ENCODE data around the gene STX10.

GRCh38 chr19:13164343-13165161, 14.4 kb upstream of the STX10 start:
- TF ChIP-seq, protein P1, sequence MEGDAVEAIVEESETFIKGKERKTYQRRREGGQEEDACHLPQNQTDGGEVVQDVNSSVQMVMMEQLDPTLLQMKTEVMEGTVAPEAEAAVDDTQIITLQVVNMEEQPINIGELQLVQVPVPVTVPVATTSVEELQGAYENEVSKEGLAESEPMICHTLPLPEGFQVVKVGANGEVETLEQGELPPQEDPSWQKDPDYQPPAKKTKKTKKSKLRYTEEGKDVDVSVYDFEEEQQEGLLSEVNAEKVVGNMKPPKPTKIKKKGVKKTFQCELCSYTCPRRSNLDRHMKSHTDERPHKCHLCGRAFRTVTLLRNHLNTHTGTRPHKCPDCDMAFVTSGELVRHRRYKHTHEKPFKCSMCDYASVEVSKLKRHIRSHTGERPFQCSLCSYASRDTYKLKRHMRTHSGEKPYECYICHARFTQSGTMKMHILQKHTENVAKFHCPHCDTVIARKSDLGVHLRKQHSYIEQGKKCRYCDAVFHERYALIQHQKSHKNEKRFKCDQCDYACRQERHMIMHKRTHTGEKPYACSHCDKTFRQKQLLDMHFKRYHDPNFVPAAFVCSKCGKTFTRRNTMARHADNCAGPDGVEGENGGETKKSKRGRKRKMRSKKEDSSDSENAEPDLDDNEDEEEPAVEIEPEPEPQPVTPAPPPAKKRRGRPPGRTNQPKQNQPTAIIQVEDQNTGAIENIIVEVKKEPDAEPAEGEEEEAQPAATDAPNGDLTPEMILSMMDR (IDR thresholded peaks at IDR 0.05): no peak
- no peak for TF ChIP-seq POLR2A (IDR thresholded peaks at IDR 0.05)

Data from testis (tissue), 2 donors.